AG09309 (cell line): ENCODE measurements around the gene DTL.

Experiments used
- DNase-seq: peaks from one replicate; pipeline ENCODE4 v3.0.0-alpha.2; 2010; ENCODE audit warnings: low read depth
- H3K4me3 ChIP-seq: 2 replicates; pipeline ENCODE4 v1.5.1; 2011; ENCODE audit warnings: mild to moderate bottlenecking, low read depth, low read length, moderate library complexity; ENCODE audit not compliant: control insufficient read depth
- TF ChIP-seq, protein P1 (sequence below): IDR thresholded peaks from 2 replicates; pipeline ENCODE4 v1.5.1; 2011; ENCODE audit warnings: mild to moderate bottlenecking, low read depth, low read length, inconsistent platforms; ENCODE audit not compliant: insufficient read depth, control insufficient read depth; ENCODE audit errors: missing control alignments

DTL gene

GRCh38 chr1:212119397-212119837 lies 83.9 kb downstream of the DTL start:
- DNase-seq = no peak
- H3K4me3 ChIP-seq = no peak overlapping the region
- TF ChIP-seq, protein P1, sequence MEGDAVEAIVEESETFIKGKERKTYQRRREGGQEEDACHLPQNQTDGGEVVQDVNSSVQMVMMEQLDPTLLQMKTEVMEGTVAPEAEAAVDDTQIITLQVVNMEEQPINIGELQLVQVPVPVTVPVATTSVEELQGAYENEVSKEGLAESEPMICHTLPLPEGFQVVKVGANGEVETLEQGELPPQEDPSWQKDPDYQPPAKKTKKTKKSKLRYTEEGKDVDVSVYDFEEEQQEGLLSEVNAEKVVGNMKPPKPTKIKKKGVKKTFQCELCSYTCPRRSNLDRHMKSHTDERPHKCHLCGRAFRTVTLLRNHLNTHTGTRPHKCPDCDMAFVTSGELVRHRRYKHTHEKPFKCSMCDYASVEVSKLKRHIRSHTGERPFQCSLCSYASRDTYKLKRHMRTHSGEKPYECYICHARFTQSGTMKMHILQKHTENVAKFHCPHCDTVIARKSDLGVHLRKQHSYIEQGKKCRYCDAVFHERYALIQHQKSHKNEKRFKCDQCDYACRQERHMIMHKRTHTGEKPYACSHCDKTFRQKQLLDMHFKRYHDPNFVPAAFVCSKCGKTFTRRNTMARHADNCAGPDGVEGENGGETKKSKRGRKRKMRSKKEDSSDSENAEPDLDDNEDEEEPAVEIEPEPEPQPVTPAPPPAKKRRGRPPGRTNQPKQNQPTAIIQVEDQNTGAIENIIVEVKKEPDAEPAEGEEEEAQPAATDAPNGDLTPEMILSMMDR = no peak

DNA sequence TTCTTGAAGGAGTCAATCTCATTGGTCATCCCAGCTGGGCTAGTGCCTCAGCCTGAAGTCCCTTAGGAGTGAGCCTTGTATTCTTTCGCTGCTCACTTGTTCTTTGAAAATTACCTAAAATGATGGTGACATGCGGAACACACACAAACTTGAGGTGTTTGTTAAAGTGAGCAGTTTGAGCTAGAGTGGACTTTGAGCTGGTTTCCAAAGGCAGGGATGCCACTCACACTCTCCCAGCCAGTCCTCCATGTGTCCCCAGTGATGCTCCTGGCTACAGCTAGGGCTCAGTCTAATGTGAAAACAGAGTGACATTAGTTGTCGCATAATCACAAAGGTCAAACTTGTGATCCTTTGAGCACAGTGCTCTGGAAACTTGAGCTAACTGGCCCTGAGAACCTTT lies 84.3 kb downstream of the DTL start:
- DNase-seq = no peak
- TF ChIP-seq, protein P1 = no peak
- H3K4me3 ChIP-seq = no peak overlapping the region

DNA sequence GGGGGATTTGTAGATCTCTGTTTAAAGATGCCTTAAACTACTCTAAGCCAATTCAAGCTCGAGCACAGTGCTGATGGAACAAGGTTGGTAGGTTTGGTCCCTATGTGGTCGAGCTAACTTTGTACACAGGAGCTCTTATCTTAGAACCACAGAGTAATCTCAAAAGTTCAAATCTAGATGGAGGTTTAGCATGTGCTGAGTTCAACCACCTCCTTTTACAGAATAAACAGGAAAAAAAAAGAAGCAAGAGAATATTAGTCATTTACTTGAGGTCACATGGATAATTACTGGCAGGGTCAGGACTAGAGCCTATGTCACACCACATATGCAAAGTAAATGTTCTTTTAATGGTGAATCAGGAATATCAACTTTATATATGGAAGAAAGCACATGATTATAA lies 86.2 kb downstream of the DTL start:
- no peak for DNase-seq
- H3K4me3 ChIP-seq = no peak overlapping the region
- TF ChIP-seq, protein P1 = no peak

- no peak for DNase-seq
- no peak overlapping the region for H3K4me3 ChIP-seq
- TF ChIP-seq, protein P1 = no peak
Measured at GRCh38 chr1:212124690-212125582, 89.4 kb downstream of the DTL start.

- TF ChIP-seq, protein P1 = no peak
- no peak overlapping the region for H3K4me3 ChIP-seq
- DNase-seq = no peak
Measured at GRCh38 chr1:212125654-212126053, 90.1 kb downstream of the DTL start.

DNA sequence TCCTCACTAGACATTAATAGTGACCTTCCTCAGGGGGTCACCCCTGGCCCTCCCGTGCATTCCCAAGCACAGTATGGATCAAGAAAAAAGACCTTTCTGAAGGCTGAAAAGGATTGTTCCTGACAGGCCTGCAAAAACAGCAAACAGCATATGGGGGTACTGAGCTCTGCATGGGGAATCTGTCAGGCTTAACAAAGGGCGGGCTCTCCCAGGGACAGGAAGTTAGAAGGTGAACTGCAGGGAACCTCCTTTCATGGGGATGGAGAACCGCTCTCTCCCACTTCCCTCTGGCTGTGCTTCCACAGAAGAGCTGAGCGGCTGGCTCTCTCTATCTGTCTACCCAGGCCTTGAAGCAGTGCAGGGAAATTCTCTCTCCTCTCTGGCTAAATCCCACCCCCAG lies 91.7 kb downstream of the DTL start:
- no peak for DNase-seq

More for the DNA sequence above, 91.7 kb downstream of the DTL start:
- H3K4me3 ChIP-seq = no peak overlapping the region
- TF ChIP-seq, protein P1 = no peak
